H9 (cell line): ENCODE data around the gene CLMN. TPM values are rescaled to one million over a fixed set of nuclear protein-coding genes. Genes with fewer than 3 reads are reported as not detected.

ENCODE experiments used
- DNase-seq: peaks from one replicate; pipeline ENCODE4 v3.0.0-alpha.2; 2017
- H2AFZ ChIP-seq: one replicate; pipeline ENCODE4 v1.6.1; 2013; ENCODE audit warnings: mild to moderate bottlenecking, low read length, control low read depth, moderate library complexity
- H2AK5ac ChIP-seq: 2 replicates; pipeline ENCODE4 v1.6.1; 2013; ENCODE audit warnings: low read length, control low read depth, mixed read lengths; ENCODE audit not compliant: insufficient read length
- H2BK120ac ChIP-seq: one replicate; pipeline ENCODE4 v1.6.1; 2013; ENCODE audit warnings: low read depth, mild to moderate bottlenecking, low read length, control low read depth, inconsistent platforms; ENCODE audit not compliant: poor library complexity, severe bottlenecking
- H2BK12ac ChIP-seq: 2 replicates; pipeline ENCODE4 v1.6.1; 2013; ENCODE audit warnings: low read length, control low read depth, mixed read lengths, low read depth; ENCODE audit not compliant: insufficient read length
- H2BK15ac ChIP-seq: 2 replicates; pipeline ENCODE4 v1.6.1; 2013; ENCODE audit warnings: low read depth, low read length, control low read depth
- H2BK20ac ChIP-seq: one replicate; pipeline ENCODE4 v1.6.1; 2013; ENCODE audit warnings: low read depth, mild to moderate bottlenecking, low read length, control low read depth, inconsistent platforms; ENCODE audit not compliant: poor library complexity, severe bottlenecking
- H2BK5ac ChIP-seq: 2 replicates; pipeline ENCODE4 v1.6.1; 2013; ENCODE audit warnings: low read length, control low read depth, mixed read lengths; ENCODE audit not compliant: insufficient read length
- H3K14ac ChIP-seq: 2 replicates; pipeline ENCODE4 v1.6.1; 2013; ENCODE audit warnings: low read length, control low read depth; ENCODE audit not compliant: insufficient read depth
- H3K18ac ChIP-seq: 2 replicates; pipeline ENCODE4 v1.6.1; 2013; ENCODE audit warnings: low read depth, mild to moderate bottlenecking, mixed read lengths, low read length, control low read depth; ENCODE audit not compliant: insufficient read length
- H3K23ac ChIP-seq: 2 replicates; pipeline ENCODE4 v1.6.1; 2013; ENCODE audit warnings: low read length, control low read depth, mixed read lengths, low read depth; ENCODE audit not compliant: insufficient read length
- H3K23me2 ChIP-seq: 2 replicates; pipeline ENCODE4 v1.6.1; 2013; ENCODE audit warnings: low read depth, mild to moderate bottlenecking, mixed read lengths, low read length, control low read depth; ENCODE audit not compliant: insufficient read length, poor library complexity, severe bottlenecking
- H3K27ac ChIP-seq: 2 replicates; pipeline ENCODE4 v1.5.1; 2013; ENCODE audit warnings: low read length, control low read depth, mixed read lengths, low read depth; ENCODE audit not compliant: insufficient read length
- H3K27me3 ChIP-seq: 2 replicates; pipeline ENCODE4 v1.6.1; 2013; ENCODE audit warnings: low read length, control low read depth, inconsistent platforms; ENCODE audit not compliant: insufficient read depth
- H3K4ac ChIP-seq: 2 replicates; pipeline ENCODE4 v1.6.1; 2013; ENCODE audit warnings: low read depth, mild to moderate bottlenecking, control low read depth, inconsistent platforms, low read length, moderate library complexity
- H3K4me1 ChIP-seq: 2 replicates; pipeline ENCODE4 v1.6.1; 2013; ENCODE audit warnings: low read length, control low read depth, inconsistent platforms; ENCODE audit not compliant: insufficient read depth
- H3K4me2 ChIP-seq: 2 replicates; pipeline ENCODE4 v1.6.1; 2013; ENCODE audit warnings: low read length, control low read depth, mixed read lengths; ENCODE audit not compliant: insufficient read length, insufficient read depth
- H3K56ac ChIP-seq: 2 replicates; pipeline ENCODE4 v1.6.1; 2013; ENCODE audit warnings: low read depth, mild to moderate bottlenecking, mixed read lengths, low read length, control low read depth; ENCODE audit not compliant: insufficient read length
- H3K79me1 ChIP-seq: 2 replicates; pipeline ENCODE4 v1.6.1; 2013; ENCODE audit warnings: low read depth, mild to moderate bottlenecking, moderate library complexity, low read length, control low read depth, inconsistent platforms; ENCODE audit not compliant: insufficient read depth, poor library complexity, severe bottlenecking
- H3K79me2 ChIP-seq: 2 replicates; pipeline ENCODE4 v1.6.1; 2013; ENCODE audit warnings: low read length, control low read depth, inconsistent platforms; ENCODE audit not compliant: insufficient read depth
- H3K9ac ChIP-seq: 2 replicates; pipeline ENCODE4 v1.6.1; 2013; ENCODE audit warnings: low read length, control low read depth, mixed read lengths; ENCODE audit not compliant: insufficient read length; ENCODE audit errors: extremely low read depth
- H3K9me3 ChIP-seq: one replicate; pipeline ENCODE4 v1.6.1; 2013; ENCODE audit warnings: low read depth, low read length, inconsistent platforms; ENCODE audit not compliant: control insufficient read depth
- H3T11ph ChIP-seq: one replicate; pipeline ENCODE4 v1.6.1; 2013; ENCODE audit warnings: mild to moderate bottlenecking, low read length, control low read depth, inconsistent platforms
- H4K20me1 ChIP-seq: one replicate; pipeline ENCODE4 v1.6.1; 2013; ENCODE audit not compliant: control insufficient read depth, insufficient read length, insufficient read depth
- H4K5ac ChIP-seq: 2 replicates; pipeline ENCODE4 v1.6.1; 2013; ENCODE audit warnings: low read depth, mild to moderate bottlenecking, mixed read lengths, low read length, control low read depth; ENCODE audit not compliant: insufficient read length
- H4K8ac ChIP-seq: replicated peaks from 2 replicates; pipeline ENCODE4 v1.6.1; 2013; ENCODE audit warnings: low read length, control low read depth, mixed read lengths, low read depth; ENCODE audit not compliant: insufficient read length
- H4K91ac ChIP-seq: 2 replicates; pipeline ENCODE4 v1.6.1; 2013; ENCODE audit warnings: low read depth, mild to moderate bottlenecking, moderate library complexity, mixed read lengths, low read length, control low read depth; ENCODE audit not compliant: insufficient read length
- H3K27ac Mint-ChIP-seq, 3 experiments: 2 replicates in 2 of 3; 3 replicates in 1 of 3; pipeline ENCODE4 v1.8.0; 2020 to 2021; ENCODE audit warnings: mixed read lengths in 3 of 3, mild to moderate bottlenecking in 1 of 3, moderate library complexity in 1 of 3
- H3K27me3 Mint-ChIP-seq: 2 replicates; pipeline ENCODE4 v1.8.0; 2021; ENCODE audit warnings: low read depth, mild to moderate bottlenecking, moderate library complexity, mixed read lengths
- H3K36me3 Mint-ChIP-seq, 3 experiments: 2 replicates in 2 of 3; 3 replicates in 1 of 3; pipeline ENCODE4 v1.8.0; 2020 to 2021; ENCODE audit warnings: low read depth in 3 of 3, mixed read lengths in 3 of 3; ENCODE audit not compliant: insufficient read depth in 1 of 3
- H3K4me1 Mint-ChIP-seq, 2 experiments: 2 replicates each; pipeline ENCODE4 v1.8.0; 2020; ENCODE audit warnings: mixed read lengths in 2 of 2
- H3K4me3 Mint-ChIP-seq, 2 experiments: 2 replicates in 1 of 2; 3 replicates in 1 of 2; pipeline ENCODE4 v1.8.0; 2020 to 2021; ENCODE audit warnings: mild to moderate bottlenecking in 2 of 2, mixed read lengths in 2 of 2, moderate library complexity in 1 of 2
- H3K9me3 Mint-ChIP-seq, 2 experiments: 2 replicates in 1 of 2; 3 replicates in 1 of 2; pipeline ENCODE4 v1.8.0; 2020; ENCODE audit warnings: mild to moderate bottlenecking in 2 of 2, mixed read lengths in 2 of 2, moderate library complexity in 1 of 2
- CTCF ChIP-seq: fragments of 200-600 bp; sonication (generic); conservative IDR thresholded peaks from 3 replicates; pipeline ENCODE4 v1.8.0; 2021; ENCODE audit warnings: antibody characterized with exemption, mild to moderate bottlenecking
- WGBS: extraction: QIAGEN DNeasy Blood & Tissue Kit; methylation state at CpG from one replicate; pipeline ENCODE4 v1.1.7; 2013; ENCODE audit warnings: missing lambda C conversion rate, low lambda C conversion rate, mixed read lengths; ENCODE audit not compliant: insufficient read length; ENCODE audit errors: extremely low coverage; 5-methylcytosine and 5-hydroxymethylcytosine counted together
- total RNA-seq: library from RNA; stranded (reverse); gene quantifications from 2 replicates; pipeline ENCODE4 v1.2.1, GENCODE V29; 2021

The CLMN gene
- total RNA-seq, 1 experiment from 2014 or later, result 7.6 TPM

DNA sequence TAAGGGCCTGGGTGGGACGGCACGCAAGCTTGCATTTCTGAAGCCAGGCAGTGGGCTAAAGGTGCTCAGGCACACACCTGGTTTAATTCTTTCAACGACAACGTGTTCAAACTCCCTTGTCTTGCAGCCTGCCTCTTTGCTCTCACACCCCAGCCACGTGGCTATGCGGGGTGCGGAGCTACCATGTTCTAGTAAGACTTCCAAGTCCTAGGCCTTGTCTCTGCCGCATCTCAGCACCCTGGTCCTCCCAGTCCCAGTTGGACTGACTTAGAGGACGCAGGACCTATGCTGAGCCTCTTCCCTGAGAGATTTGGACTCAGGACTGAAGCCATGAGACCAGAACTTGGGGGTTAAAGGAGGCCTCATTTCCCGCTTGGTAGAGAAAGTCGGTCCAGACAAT lies 62.2 kb downstream of the CLMN start:
- no peak overlapping the region for H3K27ac ChIP-seq
- no peak overlapping the region for H3K18ac ChIP-seq
- peaks cover 38 to 40% of the 10 kb centered on the region in 2 experiments for H3K4me1 Mint-ChIP-seq
- no peaks in the 10 kb centered on the region; the same call in 1 of the 2 replicates for H3K79me2 ChIP-seq
- no peak overlapping the region for H4K5ac ChIP-seq
- no peak overlapping the region for H2BK15ac ChIP-seq
- H4K8ac ChIP-seq, result no peak overlapping the region
- no peak overlapping the region for H3K4me2 ChIP-seq
- H2BK20ac ChIP-seq, result no peak overlapping the region
- H3T11ph ChIP-seq, result no peak overlapping the region
- no peak overlapping the region for H3K9ac ChIP-seq
- no peak overlapping the region for H3K14ac ChIP-seq
- no peak overlapping the region for H3K23ac ChIP-seq
- TF ChIP-seq CTCF, result no peak
- H2AK5ac ChIP-seq, result no peak overlapping the region
- H2AFZ ChIP-seq, result no peak overlapping the region
- no peaks in the 10 kb centered on the region for H4K20me1 ChIP-seq
- no peaks in the 10 kb centered on the region for H3K36me3 Mint-ChIP-seq
- H3K23me2 ChIP-seq, result no peaks in the 10 kb centered on the region
- H3K9me3 ChIP-seq, result no peaks in the 10 kb centered on the region
- H3K4me1 ChIP-seq, result peaks cover 20% of the 10 kb centered on the region; the same call in 1 of the 2 replicates
- no peaks in the 10 kb centered on the region for H3K79me1 ChIP-seq
- no peak overlapping the region for H4K91ac ChIP-seq
- no peak overlapping the region for H3K4ac ChIP-seq
- no peak overlapping the region for H2BK5ac ChIP-seq
- WGBS, result no CpG with 5 or more reads among the region's 11 CpGs
- no peak overlapping the region for H3K4me3 Mint-ChIP-seq
- no peak overlapping the region for H2BK12ac ChIP-seq
- no peak for DNase-seq
- no peaks in the 10 kb centered on the region; the same call in 1 of the 2 replicates for H3K27me3 Mint-ChIP-seq
- no peak overlapping the region for H2BK120ac ChIP-seq
- H3K27me3 ChIP-seq, result no peaks in the 10 kb centered on the region
- H3K9me3 Mint-ChIP-seq, result no peaks in the 10 kb centered on the region
- H3K56ac ChIP-seq, result no peak overlapping the region
- no peak overlapping the region for H3K27ac Mint-ChIP-seq
